K562 (cell line): ENCODE data around the gene GALNT16. TPM values are rescaled to one million over a fixed set of nuclear protein-coding genes. Genes with fewer than 3 reads are reported as not detected.

Experiments used
- CBX1 ChIP-seq: sonication (generic); IDR thresholded peaks from 2 replicates; pipeline ENCODE4 v1.6.1; 2016; ENCODE audit warnings: antibody characterized with exemption, low read depth, mild to moderate bottlenecking
- CHCHD3 ChIP-seq: fragments of 250-450 bp; sonication (Bioruptor Pico); IDR thresholded peaks from 2 replicates; pipeline ENCODE4 v2.1.2; 2022; ENCODE audit warnings: mild to moderate bottlenecking
- CTCF ChIP-seq, 3 experiments: IDR thresholded peaks in 2 of 3; conservative IDR thresholded peaks in 1 of 3; 2 replicates each; pipeline ENCODE4 v1.5.1; 2011 to 2012; ENCODE audit warnings: low read length in 3 of 3, mild to moderate bottlenecking in 3 of 3, control low read depth in 2 of 3, improper control_type of control experiment in 1 of 3, inconsistent platforms in 1 of 3, low read depth in 1 of 3, mixed read lengths in 1 of 3, moderate library complexity in 1 of 3; ENCODE audit not compliant: insufficient read depth in 2 of 3
- KDM2B ChIP-seq: fragments of 250-450 bp; sonication (Bioruptor Pico); IDR thresholded peaks from 2 replicates; pipeline ENCODE4 v1.8.0; 2021; ENCODE audit warnings: mild to moderate bottlenecking, moderate library complexity
- LCOR ChIP-seq: sonication (generic); formaldehyde crosslinking; IDR thresholded peaks from 2 replicates; pipeline ENCODE4 v1.8.0; 2022; ENCODE audit warnings: mild to moderate bottlenecking, missing genetic modification reagents
- POLR2B ChIP-seq: fragments of 450-650 bp; IDR thresholded peaks from 2 replicates; pipeline ENCODE4 v1.6.1; 2018; ENCODE audit warnings: low read depth; ENCODE audit not compliant: partially characterized antibody
- SMARCA5 ChIP-seq: fragments of 450-650 bp; IDR thresholded peaks from 2 replicates; pipeline ENCODE4 v1.6.1; 2016
- U2AF1 ChIP-seq: fragments of 200-400 bp; formaldehyde crosslinking; optimal IDR thresholded peaks from 2 replicates; pipeline ENCODE3; 2017; ENCODE audit warnings: mild to moderate bottlenecking, low read depth, low read length, moderate library complexity
- ZKSCAN8 ChIP-seq: fragments of 200-800 bp; sonication (Bioruptor generic); IDR thresholded peaks from 2 replicates; pipeline ENCODE4 v1.6.1; 2016; ENCODE audit warnings: missing genetic modification characterization, missing compliant biosample characterization
- polyA plus RNA-seq, 8 experiments: library from polyadenylated mRNA; depleted of rRNA in 4 of 8; stranded (reverse) in 5 of 8; unstranded in 3 of 8; fragments of >200 nt; fragmentation: Nextera tagmentation in 2 of 8; fragmentation: Illumina TruSeq in 1 of 8; extraction: Ambion mirVana in 2 of 8; extraction: Trizol in 1 of 8; gene quantifications; 2 replicates each; pipeline versions ENCODE4 v1.2.1 to v1.2.3, GENCODE V29; 2011 to 2014; ENCODE audit warnings: inconsistent platforms in 1 of 8, missing spikeins in 1 of 8
- total RNA-seq, 7 experiments: library from RNA; depleted of rRNA in 6 of 7; stranded (reverse); fragments of >200 nt in 6 of 7; fragmentation: Illumina TruSeq in 2 of 7; extraction: Trizol in 2 of 7; gene quantifications; 2 replicates each; pipeline versions ENCODE4 v1.2.1 to v1.2.3, GENCODE V29; 2011 to 2021; ENCODE audit warnings: low replicate concordance in 1 of 7
- TF ChIP-seq, protein P1 (sequence below): sonication (generic); formaldehyde crosslinking; IDR thresholded peaks from 2 replicates; pipeline ENCODE4 v1.8.0; 2022; ENCODE audit warnings: mild to moderate bottlenecking, missing genetic modification reagents, borderline replicate concordance
- TF ChIP-seq, protein P2 (sequence below): fragments of 250-450 bp; sonication (Bioruptor Pico); IDR thresholded peaks from 2 replicates; pipeline ENCODE4 v1.6.1; 2021; ENCODE audit warnings: mild to moderate bottlenecking

The GALNT16 gene
- total and polyA plus RNA-seq, 9 of the 15 experiments (the other 6 are each of a cell fraction or from before 2014, with no cell fraction given) = not detected

GRCh38 chr14:69261761-69262331 is 1.9 kb downstream of the GALNT16 start (continued):
- TF ChIP-seq, protein P1, sequence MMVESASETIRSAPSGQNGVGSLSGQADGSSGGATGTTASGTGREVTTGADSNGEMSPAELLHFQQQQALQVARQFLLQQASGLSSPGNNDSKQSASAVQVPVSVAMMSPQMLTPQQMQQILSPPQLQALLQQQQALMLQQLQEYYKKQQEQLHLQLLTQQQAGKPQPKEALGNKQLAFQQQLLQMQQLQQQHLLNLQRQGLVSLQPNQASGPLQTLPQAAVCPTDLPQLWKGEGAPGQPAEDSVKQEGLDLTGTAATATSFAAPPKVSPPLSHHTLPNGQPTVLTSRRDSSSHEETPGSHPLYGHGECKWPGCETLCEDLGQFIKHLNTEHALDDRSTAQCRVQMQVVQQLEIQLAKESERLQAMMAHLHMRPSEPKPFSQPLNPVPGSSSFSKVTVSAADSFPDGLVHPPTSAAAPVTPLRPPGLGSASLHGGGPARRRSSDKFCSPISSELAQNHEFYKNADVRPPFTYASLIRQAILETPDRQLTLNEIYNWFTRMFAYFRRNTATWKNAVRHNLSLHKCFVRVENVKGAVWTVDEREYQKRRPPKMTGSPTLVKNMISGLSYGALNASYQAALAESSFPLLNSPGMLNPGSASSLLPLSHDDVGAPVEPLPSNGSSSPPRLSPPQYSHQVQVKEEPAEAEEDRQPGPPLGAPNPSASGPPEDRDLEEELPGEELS (CRISPR knock-in tag) = no peak
- no peak for TF ChIP-seq SMARCA5
- TF ChIP-seq POLR2B = no peak
- TF ChIP-seq U2AF1 = no peak
- TF ChIP-seq LCOR = no peak
- no peak for TF ChIP-seq KDM2B (CRISPR knock-in tag)
- TF ChIP-seq, protein P2, sequence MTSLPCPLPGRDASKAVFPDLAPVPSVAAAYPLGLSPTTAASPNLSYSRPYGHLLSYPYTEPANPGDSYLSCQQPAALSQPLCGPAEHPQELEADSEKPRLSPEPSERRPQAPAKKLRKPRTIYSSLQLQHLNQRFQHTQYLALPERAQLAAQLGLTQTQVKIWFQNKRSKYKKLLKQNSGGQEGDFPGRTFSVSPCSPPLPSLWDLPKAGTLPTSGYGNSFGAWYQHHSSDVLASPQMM (CRISPR knock-in tag) = no peak
- TF ChIP-seq CBX1 = no peak
- no peak for TF ChIP-seq CHCHD3
- TF ChIP-seq ZKSCAN8 (CRISPR knock-in tag) = no peak
- no peak for TF ChIP-seq CTCF (IDR thresholded peaks at IDR 0.05 in 2 of 3, conservative IDR thresholded peaks at IDR 0.05 in 1 of 3; ENCODE audit: insufficient read depth in 2 of 3, low read depth in 1 of 3, low read length in 3 of 3)
